Measurements from ENCODE around the gene DUT. TPM values are rescaled to one million over a fixed set of nuclear protein-coding genes. Genes with fewer than 3 reads are reported as not detected.
"Not testable (repeated sequence)": the region's sequence is repeated elsewhere in the genome, so short reads cannot be mapped to it uniquely, and the experiment has no call there.

DUT gene
- total RNA-seq, 4 donors from 2014 or later = 77.6 to 194 (median 138) TPM

DNA sequence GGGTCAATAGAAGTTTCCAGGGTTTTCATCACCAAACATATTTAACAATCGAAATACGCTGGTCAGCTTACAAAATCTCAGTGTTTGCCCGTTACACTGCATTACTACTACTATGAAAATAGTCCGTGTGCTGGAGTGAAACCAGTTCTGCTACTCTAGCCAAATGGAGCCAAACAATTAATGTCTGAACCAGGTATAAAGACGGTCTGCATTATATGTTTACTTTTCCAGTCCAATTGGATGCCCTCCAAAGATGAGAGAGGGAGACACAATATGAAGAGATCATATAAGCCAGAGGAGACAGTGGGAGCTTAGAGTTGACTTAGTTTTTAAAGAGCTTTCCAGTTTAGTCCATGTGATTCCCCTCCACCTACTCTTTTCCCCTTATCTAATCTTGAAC lies 6.3 kb upstream of the DUT start:
- WGBS, 2 donors = 27 to 28% methylated on average over 5 of the region's 5 CpGs
- no peaks in the 10 kb centered on the region for H3K9me3 ChIP-seq
- TF ChIP-seq POLR2A (IDR thresholded peaks at IDR 0.05) = no peak
- TF ChIP-seq, protein P1, sequence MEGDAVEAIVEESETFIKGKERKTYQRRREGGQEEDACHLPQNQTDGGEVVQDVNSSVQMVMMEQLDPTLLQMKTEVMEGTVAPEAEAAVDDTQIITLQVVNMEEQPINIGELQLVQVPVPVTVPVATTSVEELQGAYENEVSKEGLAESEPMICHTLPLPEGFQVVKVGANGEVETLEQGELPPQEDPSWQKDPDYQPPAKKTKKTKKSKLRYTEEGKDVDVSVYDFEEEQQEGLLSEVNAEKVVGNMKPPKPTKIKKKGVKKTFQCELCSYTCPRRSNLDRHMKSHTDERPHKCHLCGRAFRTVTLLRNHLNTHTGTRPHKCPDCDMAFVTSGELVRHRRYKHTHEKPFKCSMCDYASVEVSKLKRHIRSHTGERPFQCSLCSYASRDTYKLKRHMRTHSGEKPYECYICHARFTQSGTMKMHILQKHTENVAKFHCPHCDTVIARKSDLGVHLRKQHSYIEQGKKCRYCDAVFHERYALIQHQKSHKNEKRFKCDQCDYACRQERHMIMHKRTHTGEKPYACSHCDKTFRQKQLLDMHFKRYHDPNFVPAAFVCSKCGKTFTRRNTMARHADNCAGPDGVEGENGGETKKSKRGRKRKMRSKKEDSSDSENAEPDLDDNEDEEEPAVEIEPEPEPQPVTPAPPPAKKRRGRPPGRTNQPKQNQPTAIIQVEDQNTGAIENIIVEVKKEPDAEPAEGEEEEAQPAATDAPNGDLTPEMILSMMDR (IDR thresholded peaks at IDR 0.05) = no peak
- H3K4me1 ChIP-seq = peaks cover 10 to 18% of the 10 kb centered on the region in 2 donors
- peak; percentile 8 to 15 for DNase-seq
- no peaks in the 10 kb centered on the region for H3K36me3 ChIP-seq
- intact Hi-C loops (cut with DNase I) = no loop called here
- no peak overlapping the region for H3K4me3 ChIP-seq (replicated peaks in 1 of 3)
- H3K27ac ChIP-seq = peak overlapping the region; percentile 76 to 77 (median 76)
- no peaks in the 10 kb centered on the region for H3K27me3 ChIP-seq

DNA sequence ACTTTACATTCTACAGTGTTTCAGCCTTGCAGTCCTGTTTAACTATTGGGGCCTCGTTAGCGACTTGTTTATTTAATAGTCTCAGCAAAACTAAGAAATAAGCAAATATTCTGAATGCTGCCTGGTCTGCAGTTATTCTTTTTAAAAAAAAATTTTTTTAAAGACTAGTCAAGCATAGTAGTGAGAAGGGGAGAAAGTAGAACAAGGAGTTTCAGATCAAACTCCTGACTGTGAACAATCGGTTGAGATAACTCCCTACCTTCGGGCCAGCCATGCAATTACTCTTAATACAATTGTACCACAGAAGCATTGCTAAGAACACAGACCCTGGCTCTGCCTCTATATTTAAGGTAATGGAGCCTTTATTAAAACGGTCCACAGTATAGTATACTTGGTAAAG lies 5.8 kb upstream of the DUT start:
- TF ChIP-seq, protein P1 (IDR thresholded peaks at IDR 0.05) = no peak
- no peak for TF ChIP-seq POLR2A (IDR thresholded peaks at IDR 0.05)
- Histone ChIP-seq H3K4me3 (replicated peaks in 1 of 3) (no peak overlapping the region), H3K27me3 (no peaks in the 10 kb centered on the region), H3K9me3 (no peaks in the 10 kb centered on the region), H3K4me1 (peaks cover 14 to 23% of the 10 kb centered on the region in 2 donors), H3K36me3 (no peaks in the 10 kb centered on the region), H3K27ac (peak overlapping the region; percentile 76 to 77 (median 76))
- DNase-seq = peak; percentile 44 to 49
- WGBS, 2 donors = 32 to 45% methylated on average over 5 of the region's 5 CpGs
- intact Hi-C loops (cut with DNase I) = no loop called here

DNA sequence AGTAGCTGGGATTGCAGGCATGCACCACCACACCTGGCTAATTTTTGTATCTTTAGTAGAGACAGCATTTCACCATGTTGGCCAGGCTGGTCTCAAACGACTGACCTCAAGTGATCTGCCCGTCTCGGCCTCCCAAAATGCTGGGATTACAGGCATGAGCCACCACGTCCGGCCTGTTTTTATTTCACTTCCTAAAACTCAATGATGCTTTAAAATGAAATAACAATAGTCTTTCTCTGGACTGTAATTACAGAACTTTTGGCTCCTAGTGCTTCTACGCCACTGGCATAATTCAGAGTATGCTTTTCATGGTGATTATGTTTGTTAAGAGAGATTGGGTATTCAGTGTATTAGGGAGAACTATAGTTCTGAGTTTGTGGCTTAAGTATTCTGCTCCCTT lies 5.0 kb upstream of the DUT start:
- intact Hi-C loops (cut with DNase I); H3K27me3 ChIP-seq; H3K36me3 ChIP-seq; H3K9me3 ChIP-seq; H3K4me3 ChIP-seq (replicated peaks in 1 of 3): not testable (repeated sequence)
- H3K4me1 ChIP-seq = peaks cover 16 to 25% of the 10 kb centered on the region in 2 donors
- peak; percentile 42 to 53 for DNase-seq
- H3K27ac ChIP-seq = peak overlapping the region; percentile 72 to 77 (median 76)
- WGBS, 2 donors = 38 to 55% methylated on average over 6 of the region's 6 CpGs

DNA sequence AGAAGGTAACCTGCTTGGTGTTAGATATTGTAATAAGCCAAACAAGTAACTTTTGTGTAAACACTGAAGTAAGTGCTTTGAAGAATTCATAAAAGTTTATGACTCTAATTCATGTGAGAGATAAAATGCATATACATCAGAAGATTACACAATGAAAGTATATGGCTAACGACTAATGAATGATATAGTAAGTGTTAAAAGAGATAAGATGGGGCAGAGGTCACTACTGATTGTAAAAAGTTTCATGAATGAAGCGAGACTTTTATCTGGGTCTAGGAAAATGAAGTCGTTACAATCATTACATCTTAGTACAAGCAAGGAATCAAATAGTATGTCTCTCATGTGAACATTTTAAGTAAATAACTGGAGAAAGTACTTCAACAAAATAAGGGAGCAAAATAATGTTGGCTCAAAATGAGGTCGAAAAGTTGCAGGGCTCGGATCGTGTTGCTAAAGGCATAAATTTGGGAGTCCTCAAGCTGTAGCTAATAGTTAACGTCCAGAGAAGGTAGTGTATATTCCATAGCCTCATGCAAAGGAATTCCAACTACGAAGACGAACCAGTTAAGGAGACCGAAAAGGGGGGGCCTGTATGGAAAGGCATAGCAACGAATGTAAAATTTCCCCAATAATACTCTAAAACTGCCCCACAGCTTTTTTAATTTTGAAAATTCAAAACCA lies 984 bp upstream of the DUT start:
- H3K4me3 ChIP-seq (replicated peaks in 1 of 3) = peak overlapping the region in 2 of 3 donors; percentile 85 to 94
- H3K4me1 ChIP-seq = peaks cover 23 to 25% of the 10 kb centered on the region in 2 donors
- peaks cover 5 to 7% of the 10 kb centered on the region in 2 donors for H3K36me3 ChIP-seq
- peak overlapping the region in 2 of 3 donors; percentile 89 to 99 for H3K27ac ChIP-seq
- H3K9me3 ChIP-seq = no peaks in the 10 kb centered on the region
- DNase-seq = no peak
- intact Hi-C loops (cut with DNase I) = no loop called here
- WGBS, 2 donors = 23 to 29% methylated on average over 11 of the region's 11 CpGs
- TF ChIP-seq, protein P1 (IDR thresholded peaks at IDR 0.05) = no peak
- no peak for TF ChIP-seq POLR2A (IDR thresholded peaks at IDR 0.05)
- no peaks in the 10 kb centered on the region for H3K27me3 ChIP-seq

DNA sequence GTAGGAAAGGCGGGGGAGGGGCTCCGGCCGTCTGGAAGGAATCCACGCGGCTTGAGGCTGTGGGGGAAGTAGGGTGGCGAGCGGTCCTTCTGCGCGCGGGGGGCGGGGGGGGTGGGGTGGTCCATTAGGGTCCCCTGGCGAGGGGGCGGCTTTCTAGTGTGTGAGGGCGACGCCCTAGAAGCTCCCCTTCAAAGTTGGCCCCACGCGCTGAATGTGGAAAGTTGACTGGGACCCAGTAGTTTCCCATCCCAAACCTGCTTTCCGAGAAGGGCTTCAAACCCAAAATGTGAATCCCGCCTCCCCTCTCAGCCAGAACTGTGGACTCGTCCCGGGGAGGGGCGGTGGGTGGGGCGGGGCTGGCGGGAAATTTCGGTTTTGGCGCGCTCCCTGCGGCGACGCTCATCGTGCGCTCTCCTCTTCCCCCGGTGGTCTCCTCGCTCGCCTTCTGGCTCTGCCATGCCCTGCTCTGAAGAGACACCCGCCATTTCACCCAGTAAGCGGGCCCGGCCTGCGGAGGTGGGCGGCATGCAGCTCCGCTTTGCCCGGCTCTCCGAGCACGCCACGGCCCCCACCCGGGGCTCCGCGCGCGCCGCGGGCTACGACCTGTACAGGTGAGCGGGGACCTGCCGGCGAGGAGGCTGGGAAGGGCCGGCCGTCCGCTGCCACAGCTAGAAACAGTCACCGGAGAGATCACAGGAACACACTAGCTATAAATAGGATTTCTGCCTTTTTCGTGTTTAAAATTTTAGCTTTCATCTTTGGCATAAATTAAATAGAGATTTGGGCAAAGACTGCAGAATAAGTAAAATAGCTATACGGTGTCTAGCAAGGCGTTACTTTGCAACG lies 790 bp downstream of the DUT start:
- intact Hi-C loops (cut with DNase I) = no loop called here
- Histone ChIP-seq H3K9me3 (no peaks in the 10 kb centered on the region), H3K27ac (peak overlapping the region; percentile 82 to 99 (median 89)), H3K4me1 (peaks cover 14 to 17% of the 10 kb centered on the region in 2 donors), H3K27me3 (no peaks in the 10 kb centered on the region), H3K36me3 (peaks cover 5 to 7% of the 10 kb centered on the region in 2 donors), H3K4me3 (replicated peaks in 1 of 3) (peak overlapping the region; percentile 85 to 100 (median 94))
- 1 to 2% methylated on average over 13 to 48 of the region's 64 CpGs for WGBS, 2 donors
- DNase-seq = peak; percentile 55 to 56
- TF ChIP-seq, protein P1 (IDR thresholded peaks at IDR 0.05) = no peak
- no peak for TF ChIP-seq POLR2A (IDR thresholded peaks at IDR 0.05)

All from thyroid gland (tissue), 4 donors.